Activated CD8-positive, alpha-beta memory T cell treated with anti-CD3 and anti-CD28 coated beads, Interleukin-2, amount 50 U/mL, for 1 hour (primary cell): ENCODE measurements around the gene SMYD3.

Experiments
- DNase-seq: peaks from one replicate; pipeline ENCODE4 v3.0.0-alpha.2; 2020; ENCODE audit errors: extremely low read depth

SMYD3 gene

GRCh38 chr1:246214708-246215509, 292.2 kb downstream of the SMYD3 start:
- no peak for DNase-seq

GRCh38 chr1:246213947-246214346, 293.1 kb downstream of the SMYD3 start:
- DNase-seq: no peak

DNA sequence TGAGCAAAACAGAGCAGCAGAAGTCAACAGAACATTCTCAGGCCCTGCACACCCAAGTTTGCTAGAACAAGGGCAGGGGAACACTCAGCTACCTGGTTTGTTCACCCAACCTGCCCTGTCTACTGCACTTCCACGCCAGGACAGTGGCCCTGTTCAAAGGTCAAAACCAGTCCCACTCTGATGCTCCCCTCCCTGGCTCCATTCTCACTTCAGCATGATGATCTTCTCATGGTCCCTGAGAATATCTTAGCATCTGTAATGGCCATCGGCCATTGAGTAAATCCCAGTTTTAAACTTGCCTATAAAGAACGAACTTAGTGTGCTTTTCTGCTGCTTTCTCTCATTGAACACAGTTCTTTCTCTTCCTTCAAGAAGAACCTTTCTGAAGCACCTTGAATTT, 293.6 kb downstream of the SMYD3 start:
- no peak for DNase-seq

DNA sequence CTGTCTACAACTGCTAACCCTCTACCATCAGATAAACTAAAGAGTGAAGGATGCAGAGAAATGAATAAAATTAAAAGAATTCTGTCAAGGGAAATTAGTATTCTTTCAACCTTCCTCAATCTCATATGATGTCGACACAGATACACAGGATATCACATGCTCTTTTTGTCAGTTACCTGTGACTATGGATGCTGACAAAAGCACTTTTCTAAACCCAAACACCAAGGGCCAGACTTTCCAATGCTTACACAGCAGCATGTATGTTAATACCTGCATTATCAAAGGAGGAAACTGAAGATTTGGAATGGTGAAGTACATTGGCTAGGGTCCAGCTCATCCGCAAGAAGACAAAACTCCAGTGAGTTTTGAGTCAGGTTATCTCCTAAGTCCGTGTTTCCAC, 294.0 kb downstream of the SMYD3 start:
- DNase-seq: no peak

GRCh38 chr1:246212013-246212412, 295.1 kb downstream of the SMYD3 start:
- no peak for DNase-seq

- no peak for DNase-seq
Observed at GRCh38 chr1:246210756-246211155, 296.3 kb downstream of the SMYD3 start.

- DNase-seq: no peak
Observed at GRCh38 chr1:246208105-246208504, 299.0 kb downstream of the SMYD3 start.

- no peak for DNase-seq
Observed at GRCh38 chr1:246203180-246203579, 303.9 kb downstream of the SMYD3 start.

- no peak for DNase-seq
Observed at GRCh38 chr1:246200738-246201137, 306.3 kb downstream of the SMYD3 start.

DNA sequence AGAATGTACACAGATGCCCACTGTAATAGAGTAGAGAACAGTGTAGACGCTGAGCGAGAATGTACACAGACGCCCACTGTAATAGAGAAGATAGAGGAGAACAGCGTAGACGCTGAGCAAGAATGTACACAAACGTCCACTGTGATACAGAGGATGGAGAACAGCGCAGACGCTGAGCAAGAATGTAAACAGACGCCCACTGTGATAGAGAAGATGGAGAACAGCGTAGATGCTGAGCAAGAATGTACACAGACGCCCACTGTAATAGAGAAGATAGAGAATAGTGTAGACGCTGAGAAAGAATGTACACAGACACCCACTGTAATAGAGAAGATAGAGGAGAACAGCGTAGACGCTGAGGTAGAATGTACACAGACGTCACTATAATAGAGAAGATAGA, 306.9 kb downstream of the SMYD3 start:
- DNase-seq: no peak

DNA sequence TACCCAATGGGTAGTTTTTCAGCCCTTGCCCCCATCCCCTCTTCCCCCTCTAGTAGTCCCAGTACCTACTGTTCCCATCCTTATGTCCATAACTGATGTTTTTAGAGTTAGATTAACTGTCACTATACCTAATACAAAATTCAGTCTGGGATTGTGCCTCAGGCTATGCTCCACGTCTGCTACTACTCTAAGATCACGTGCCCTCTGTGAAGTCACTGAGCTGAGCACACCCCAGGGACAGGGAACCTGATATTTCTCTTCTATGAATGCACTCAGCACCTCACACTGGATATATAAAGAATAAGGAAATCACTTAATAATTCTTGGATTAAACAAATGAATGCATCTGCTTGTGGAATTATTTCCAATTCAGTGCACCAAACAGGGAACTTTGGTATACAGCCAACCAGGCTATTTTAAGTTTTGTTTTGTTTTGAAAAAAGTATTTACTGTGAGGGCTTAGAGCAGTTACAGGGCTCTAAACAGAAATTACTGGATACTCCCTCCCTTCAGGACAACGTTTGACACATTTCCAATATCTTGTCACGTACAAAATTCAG, 307.9 kb downstream of the SMYD3 start:
- no peak for DNase-seq

DNA sequence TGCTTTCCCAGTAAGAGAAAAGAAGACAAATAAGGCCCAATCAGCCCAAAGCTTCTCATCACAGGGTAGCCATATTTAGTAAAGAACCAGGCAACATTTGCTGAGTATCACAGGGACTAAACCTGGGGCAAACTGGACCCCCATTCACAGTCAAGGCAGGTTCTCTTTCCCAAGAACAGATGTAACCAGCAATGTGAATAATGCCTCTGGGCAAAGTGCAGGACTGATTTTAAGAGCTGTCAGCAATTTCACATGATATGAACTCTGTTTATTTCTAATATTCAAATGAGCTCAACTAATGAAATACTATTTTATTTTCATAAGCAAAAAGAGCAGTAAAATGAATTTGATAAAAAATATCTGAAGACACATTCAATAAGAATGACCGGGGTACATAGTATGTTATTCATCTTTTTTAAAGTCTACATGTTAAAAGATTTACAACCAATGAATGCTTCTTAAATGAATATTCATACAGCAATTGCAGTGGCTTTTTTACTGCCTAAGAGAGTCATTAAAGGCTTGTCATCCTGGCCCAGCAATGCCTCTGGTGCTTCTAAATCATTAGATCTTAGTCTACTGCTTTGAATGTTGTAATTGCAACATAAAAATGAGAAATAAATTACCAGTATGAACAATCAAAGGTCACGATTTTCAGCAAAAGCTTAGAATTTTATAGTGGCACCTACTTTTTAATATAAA, 308.8 kb downstream of the SMYD3 start:
- DNase-seq: no peak

DNA sequence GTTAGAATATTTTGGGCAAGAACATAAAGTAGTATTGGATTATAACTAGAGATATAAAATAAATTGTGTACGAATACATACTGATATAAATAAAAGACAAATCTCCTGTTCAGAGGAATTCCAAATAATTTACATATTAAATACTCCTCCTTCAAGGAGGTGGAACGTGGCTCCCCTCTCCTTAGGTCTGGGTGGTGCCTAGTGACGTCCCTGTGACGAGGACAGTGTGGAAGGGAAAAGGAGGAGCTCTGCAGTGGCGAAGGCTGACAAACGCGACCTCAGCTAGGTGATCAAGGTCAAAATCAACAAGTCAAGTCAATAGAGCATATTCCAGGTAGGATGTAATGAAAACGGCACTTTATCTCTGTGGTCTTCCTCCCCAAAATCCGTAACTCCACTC, 310.0 kb downstream of the SMYD3 start:
- no peak for DNase-seq

DNA sequence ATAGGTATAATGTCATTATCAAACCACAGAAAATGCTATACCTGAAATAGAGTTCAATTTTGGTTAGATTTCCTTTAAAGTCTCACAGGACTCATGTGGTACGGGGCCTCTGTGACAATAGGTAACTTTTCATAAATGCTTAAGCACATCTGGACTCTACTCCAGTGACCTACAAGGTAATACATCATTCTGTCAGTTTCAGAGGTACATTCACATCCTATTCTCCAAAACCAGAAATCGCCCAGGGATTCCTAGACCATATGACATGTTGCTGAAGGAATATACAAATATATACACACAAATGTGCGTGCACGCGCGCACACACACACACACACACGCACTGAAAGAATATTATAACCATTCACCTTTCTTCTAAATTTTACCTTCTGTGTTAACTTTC, 311.8 kb downstream of the SMYD3 start:
- DNase-seq: no peak

GRCh38 chr1:246193537-246193936, 313.5 kb downstream of the SMYD3 start:
- DNase-seq: no peak

- DNase-seq: no peak
Observed at GRCh38 chr1:246189126-246189525, 318.0 kb downstream of the SMYD3 start.

GRCh38 chr1:246187834-246188372, 319.2 kb downstream of the SMYD3 start:
- DNase-seq: no peak

DNA sequence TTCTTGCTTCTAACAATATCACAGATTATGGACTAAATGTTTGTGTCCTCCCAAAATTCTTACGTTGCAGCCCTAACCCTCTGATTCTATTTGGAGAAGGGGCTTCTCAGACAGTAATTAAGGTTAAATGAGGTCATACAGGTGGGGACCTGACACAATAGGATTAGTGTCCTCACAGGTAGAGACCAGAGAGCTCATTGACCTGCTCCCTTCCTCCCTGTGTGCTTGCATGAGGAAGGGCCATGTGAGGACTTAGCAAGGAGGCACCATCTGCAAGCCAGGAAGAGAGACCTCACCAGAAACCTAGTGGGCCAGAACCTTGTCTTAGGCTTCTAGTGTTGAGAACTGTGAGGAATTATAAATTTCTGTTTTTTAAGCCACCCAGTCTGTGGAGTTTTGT, 322.6 kb downstream of the SMYD3 start:
- no peak for DNase-seq

DNA sequence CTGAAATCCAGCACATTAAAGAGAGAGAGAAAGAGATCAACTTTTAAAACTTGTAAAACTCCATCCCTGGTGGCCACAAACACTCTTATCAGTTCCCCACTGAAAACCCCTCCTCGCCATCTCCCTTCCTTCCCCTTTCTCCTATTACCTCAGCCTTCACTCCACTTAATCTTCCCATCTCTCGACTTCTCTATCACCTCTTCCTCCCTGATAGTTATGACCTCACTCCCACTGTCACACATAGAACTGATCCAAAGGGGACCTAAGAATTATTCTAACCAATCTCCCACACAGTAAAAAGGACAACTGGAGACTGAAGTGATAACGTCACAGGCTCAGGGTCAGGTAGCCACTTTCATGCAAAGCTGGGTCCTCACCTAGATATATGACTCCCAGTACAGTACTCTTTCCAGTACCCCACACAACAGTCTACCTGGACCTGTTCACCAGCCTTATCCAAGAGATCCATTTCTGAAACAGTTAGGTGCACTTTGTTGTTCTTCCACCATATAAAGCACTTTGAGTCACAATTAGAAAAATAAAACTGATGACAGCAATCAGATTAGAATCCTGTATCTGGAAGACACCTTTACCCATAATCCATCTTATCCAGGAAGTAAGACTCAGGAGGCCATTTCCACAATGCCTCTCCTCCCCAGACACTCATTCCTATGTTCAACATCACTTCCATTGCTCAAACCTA, 324.8 kb downstream of the SMYD3 start:
- DNase-seq: no peak

DNA sequence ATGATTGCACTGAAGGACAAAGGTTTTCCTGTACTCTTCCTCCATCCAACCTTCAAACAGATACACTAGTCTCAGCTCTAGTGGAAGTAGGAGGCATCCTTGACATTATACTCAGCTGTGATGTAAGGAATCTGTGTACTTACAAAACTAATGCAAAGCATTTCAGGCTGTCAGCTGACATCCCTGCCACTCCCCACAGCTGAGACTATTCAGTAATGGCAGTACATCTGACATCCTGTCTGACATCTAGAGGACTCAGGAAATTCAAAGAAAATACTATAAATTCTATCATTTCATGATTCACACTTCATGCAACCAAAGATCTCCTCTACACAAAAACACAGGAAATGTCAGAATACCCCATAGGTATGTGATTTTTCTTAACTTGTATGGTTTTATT, 325.8 kb downstream of the SMYD3 start:
- DNase-seq: no peak

GRCh38 chr1:246179401-246179800, 327.7 kb downstream of the SMYD3 start:
- DNase-seq: no peak

- DNase-seq: no peak
Observed at GRCh38 chr1:246178717-246179311, 328.3 kb downstream of the SMYD3 start.
